Heart left ventricle (tissue), 16 donors: ENCODE data around the gene JSRP1. TPM values are rescaled to one million over a fixed set of nuclear protein-coding genes. Genes with fewer than 3 reads are reported as not detected.
A peak's percentile ranks its signal among the peaks of the same experiment; 100 is the strongest.

Experiments
- ATAC-seq, 4 donors: fragments of 200-7000 bp; cut with Tn5 transposase; one replicate each; pipeline ENCODE4 v1.9.1; 2020 to 2022; ENCODE audit warnings: moderate library complexity in 4 of 4, mild to moderate bottlenecking in 3 of 4, moderate number of reproducible peaks in 1 of 4
- DNase-seq, 5 donors: peaks; one replicate each; pipeline ENCODE4 v3.0.0-alpha.2; 2020
- H3K27ac ChIP-seq, 12 donors: fragments of 200-600 bp; sonication (generic) in 4 of 12; one replicate each; pipeline versions ENCODE4 v1.5.0 to v1.8.0; 2016 to 2022; ENCODE audit warnings: mild to moderate bottlenecking in 2 of 12
- H3K27me3 ChIP-seq, 9 donors: fragments of 200-600 bp; sonication (generic) in 2 of 9; one replicate each; pipeline versions ENCODE4 v1.5.1 to v1.8.0; 2016 to 2022; ENCODE audit warnings: mild to moderate bottlenecking in 3 of 9
- H3K36me3 ChIP-seq, 9 donors: fragments of 200-600 bp; sonication (generic) in 2 of 9; one replicate each; pipeline versions ENCODE4 v1.5.0 to v1.8.0; 2018 to 2022; ENCODE audit warnings: mild to moderate bottlenecking in 2 of 9
- H3K4me1 ChIP-seq, 12 donors: fragments of 200-600 bp; sonication (generic) in 4 of 12; one replicate each; pipeline versions ENCODE4 v1.5.0 to v1.8.0; 2016 to 2022; ENCODE audit warnings: mild to moderate bottlenecking in 3 of 12
- H3K4me3 ChIP-seq, 12 donors: fragments of 200-600 bp; sonication (generic) in 4 of 12; one replicate each; pipeline versions ENCODE4 v1.5.0 to v1.8.0; 2017 to 2022; ENCODE audit warnings: mild to moderate bottlenecking in 9 of 12, moderate library complexity in 4 of 12
- H3K9me3 ChIP-seq, 12 donors: fragments of 200-600 bp; sonication (generic) in 4 of 12; one replicate each; pipeline versions ENCODE4 v1.5.0 to v1.8.0; 2016 to 2022; ENCODE audit warnings: mild to moderate bottlenecking in 1 of 12
- CTCF ChIP-seq, 12 donors: fragments of 200-600 bp; sonication (generic) in 4 of 12; IDR thresholded peaks; one replicate each; pipeline versions ENCODE4 v1.5.0 to v1.8.0; 2018 to 2022; ENCODE audit warnings: antibody characterized with exemption in 12 of 12, mild to moderate bottlenecking in 5 of 12
- POLR2A ChIP-seq, 2 donors: fragments of 450-650 bp; IDR thresholded peaks; one replicate each; pipeline ENCODE4 v1.6.1; 2017; ENCODE audit warnings: antibody characterized with exemption in 2 of 2, mild to moderate bottlenecking in 2 of 2, moderate library complexity in 2 of 2
- WGBS, 4 donors: extraction: QIAGEN DNeasy Blood & Tissue Kit in 2 of 4; methylation state at CpG; one replicate each; pipeline versions ENCODE4 v1.1.5 to v1.1.7; 2013 to 2018; 5-methylcytosine and 5-hydroxymethylcytosine counted together
- intact Hi-C, 10 donors: fragments of 100-400 bp; cut with DNase I; formaldehyde crosslinking; loops; one replicate each; pipeline versions ENCODE4 v1.11.1 to v1.14.2; 2022
- polyA plus RNA-seq, 2 donors: library from polyadenylated mRNA; stranded (reverse); fragments of 200-250 nt; gene quantifications; one replicate each; pipeline ENCODE4 v1.2.3, GENCODE V29; 2013
- total RNA-seq, 9 donors: library from RNA; depleted of rRNA in 2 of 9; stranded (reverse); fragments of >200 nt in 2 of 9; fragmentation: NEBNext Ultra II Directional in 3 of 9; extraction: Animal tissue kit (Norgen Biotek cat#: 25700) in 3 of 9; gene quantifications; one replicate each; pipeline versions ENCODE4 v1.1.0 to v1.2.4, GENCODE V29; 2016 to 2023
- donor health status: ischemic (EF 13 %, LVEDD 7.1; RV severe dilation, severe dysfunction).
- donor health status: healthy with polysubstance abuse.
- donor health status: DM: no; HTN: yes; CAD: no.
- donor health status: DM: no; HTN: no; CAD: no.
- donor health status: ischemic (EF 25% LVEDD 6.9; RV normal size, moderate dysfunction).
- donor health status: ischemic (EF 25% LVEDD 5.7; RV mildly dilated, moderate dysfunction).
- donor health status: healthy.
- donor health status: DM: yes; HTN: yes; CAD: no.
- donor health status: ischemic (EF 35%, LVEDD 5.7; RV mildly dilated, moderate dysfunction).
- donor health status: nonischemic (EF 11% LVEDD 7.7; RV severe dilation, severe dysfunction).
- donor health status: DM: yes; HTN: yes; CAD: no.
- donor health status: PGD.
- donor health status: ischemic (EF 29% LVEDD 5.4; RV normal size, mild dysfunction).
- donor health status: nonischemic (EF 23%, LVEDD 6.1; RV moderate dilation, normal function).

The JSRP1 gene
- total and polyA plus RNA-seq, 11 donors, result 0.25 to 0.34 TPM; not detected in 9

DNA sequence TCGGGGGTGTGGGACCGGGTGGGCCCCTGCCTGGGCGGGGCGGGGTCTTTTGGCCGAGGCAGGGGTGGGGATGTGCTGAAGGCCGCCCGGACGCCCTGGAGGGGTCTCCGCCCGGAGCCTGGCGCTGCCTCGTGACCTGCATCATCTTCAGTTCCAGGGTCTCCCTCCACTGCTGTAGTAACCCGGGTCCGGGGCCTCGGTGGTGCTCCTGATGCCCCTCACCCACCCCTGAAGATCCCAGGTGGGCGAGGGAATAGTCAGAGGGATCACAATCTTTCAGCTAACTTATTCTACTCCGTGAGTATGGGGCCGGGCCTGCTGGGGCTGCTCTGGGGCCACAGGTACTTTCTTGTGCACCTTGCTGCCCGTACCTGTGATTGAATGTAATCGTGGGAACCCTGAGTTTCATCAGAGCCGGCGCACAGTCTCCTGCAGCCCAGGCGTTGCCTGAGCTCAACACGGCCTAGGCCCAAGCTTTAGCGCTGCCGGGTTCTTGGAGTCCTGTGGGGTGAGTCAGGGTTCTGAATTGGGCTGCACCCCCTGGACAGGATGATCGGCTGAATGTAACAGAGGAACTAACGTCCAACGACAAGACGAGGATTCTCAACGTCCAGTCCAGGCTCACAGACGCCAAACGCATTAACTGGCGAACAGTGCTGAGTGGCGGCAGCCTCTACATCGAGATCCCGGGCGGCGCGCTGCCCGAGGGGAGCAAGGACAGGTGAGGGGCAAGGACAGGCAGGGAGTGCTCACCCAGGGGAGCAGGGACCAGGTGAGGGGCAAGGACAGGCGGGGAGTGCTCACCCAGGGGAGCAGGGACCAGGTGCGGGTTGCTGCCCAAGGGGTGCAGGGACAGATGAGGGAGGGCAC is 15.3 kb upstream of the JSRP1 start:
- Histone ChIP-seq H3K9me3 (no peaks in the 10 kb centered on the region), H3K4me3 (peak overlapping the region; percentile 87 to 100 (median 98)), H3K36me3 (peaks cover 0 to 40% (median 29%) of the 10 kb centered on the region in 9 donors), H3K27ac (peak overlapping the region; percentile 91 to 100 (median 99)), H3K4me1 (peaks cover 9 to 67% (median 49%) of the 10 kb centered on the region in 12 donors), H3K27me3 (no peaks in the 10 kb centered on the region)
- ATAC-seq (no peak), DNase-seq (peak in 3 of 5 donors; percentile 33 to 65 (median 59))
- TF ChIP-seq CTCF (IDR thresholded peaks at IDR 0.05) (no peak), POLR2A (IDR thresholded peaks at IDR 0.05) (no peak)
- 26 to 38% (median 32%) methylated on average over 28 to 43 of the region's 43 CpGs for WGBS, 4 donors
- intact Hi-C loops, result loop anchor here in 9 of 10 donors (2.0 to 10.0 kb wide), 11 partner anchors 34 to 123 kb away; partner anchors contain the start of genes PLEKHJ1 (in 6 of the 9), SF3A2 (in 6 of the 9), AP3D1 (in 2 of the 9) and DOT1L (in 2 of the 9)

DNA sequence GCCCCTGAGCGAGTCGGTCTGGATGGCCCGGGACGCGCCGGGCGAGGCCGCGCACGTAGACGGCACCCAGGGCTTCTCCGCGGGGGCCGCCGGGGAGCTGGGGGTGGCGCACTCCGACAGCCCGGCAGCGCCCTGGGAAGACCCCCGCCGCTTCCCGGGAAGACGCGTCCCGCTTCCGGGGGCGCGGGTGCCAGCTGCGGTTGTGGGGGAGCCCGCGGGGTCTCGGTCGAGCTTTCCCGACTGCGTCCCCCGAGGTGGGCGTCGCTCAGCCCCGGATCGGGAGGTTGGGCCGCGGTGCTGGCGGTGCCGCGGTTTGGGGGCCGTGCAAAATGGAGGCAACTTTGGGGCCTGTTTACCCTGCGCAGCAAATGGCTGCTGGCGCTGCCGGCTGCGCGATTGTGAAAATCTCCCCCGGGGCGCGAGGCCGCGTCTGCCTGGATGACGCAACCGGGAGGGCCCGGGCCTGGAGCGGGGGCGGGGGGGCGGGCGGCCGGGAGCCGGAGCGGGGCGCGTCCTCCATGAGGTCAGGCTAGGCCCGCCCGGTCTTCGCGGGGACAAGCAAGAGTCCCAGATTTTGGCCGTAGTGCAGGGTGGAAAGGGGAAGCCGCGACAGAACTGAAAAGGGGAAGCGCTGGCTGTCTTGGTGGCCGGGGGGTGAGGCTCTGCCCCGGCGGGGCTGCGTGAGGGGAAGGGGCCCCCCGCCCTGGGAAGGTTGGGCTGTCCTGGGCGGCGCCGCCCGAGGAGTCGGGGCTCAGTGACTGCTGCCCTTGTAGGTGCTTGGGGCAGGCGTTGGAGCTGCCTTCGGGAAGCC is 14.4 kb upstream of the JSRP1 start:
- peak; percentile 8 to 56 (median 54) for ATAC-seq
- no peaks in the 10 kb centered on the region for H3K9me3 ChIP-seq
- H3K4me3 ChIP-seq, result peak overlapping the region; percentile 87 to 100 (median 98)
- 0 to 1% (median 0%) methylated on average over 38 to 88 of the region's 88 CpGs for WGBS, 4 donors
- DNase-seq, result peak; percentile 90 to 93 (median 91)
- peaks cover 9 to 75% (median 50%) of the 10 kb centered on the region in 12 donors for H3K4me1 ChIP-seq
- no peaks in the 10 kb centered on the region for H3K27me3 ChIP-seq
- TF ChIP-seq POLR2A (IDR thresholded peaks at IDR 0.05), result peak in 1 of 2 donors; percentile 73
- no peak for TF ChIP-seq CTCF (IDR thresholded peaks at IDR 0.05)
- intact Hi-C loops, result loop anchor here in 9 of 10 donors (1.0 to 10.0 kb wide), 12 partner anchors 33 to 124 kb away; partner anchors contain the start of genes PLEKHJ1 (in 5 of the 9), SF3A2 (in 5 of the 9), AP3D1 (in 2 of the 9) and DOT1L (in 2 of the 9)
- H3K36me3 ChIP-seq, result peaks cover 0 to 34% (median 22%) of the 10 kb centered on the region in 9 donors
- peak overlapping the region; percentile 91 to 100 (median 99) for H3K27ac ChIP-seq

GRCh38 chr19:2270157-2270422 is 13.9 kb upstream of the JSRP1 start:
- DNase-seq (peak in 4 of 5 donors; percentile 54 to 73 (median 64)), ATAC-seq (peak in 1 of 4 donors; percentile 17)
- H3K36me3 ChIP-seq, result peaks cover 0 to 30% (median 22%) of the 10 kb centered on the region in 9 donors
- intact Hi-C loops, result loop anchor here in 9 of 10 donors (1.0 to 10.0 kb wide), 12 partner anchors 33 to 125 kb away; partner anchors contain the start of genes PLEKHJ1 (in 5 of the 9), SF3A2 (in 5 of the 9), AP3D1 (in 2 of the 9) and DOT1L (in 2 of the 9)
- H3K4me3 ChIP-seq, result peak overlapping the region; percentile 87 to 100 (median 98)
- no peak for TF ChIP-seq POLR2A (IDR thresholded peaks at IDR 0.05)
- TF ChIP-seq CTCF (IDR thresholded peaks at IDR 0.05), result no peak
- WGBS, 4 donors, result 0 to 2% (median 0%) methylated on average over 18 to 30 of the region's 30 CpGs
- peak overlapping the region; percentile 91 to 100 (median 99) for H3K27ac ChIP-seq
- H3K9me3 ChIP-seq, result no peaks in the 10 kb centered on the region
- no peaks in the 10 kb centered on the region for H3K27me3 ChIP-seq
- H3K4me1 ChIP-seq, result peaks cover 9 to 73% (median 45%) of the 10 kb centered on the region in 12 donors
